OCI-LY7 (cell line): ENCODE measurements around the gene SEMA3D.

Source experiments
- CTCF ChIP-seq: fragments of 200-600 bp; sonication (generic); conservative IDR thresholded peaks from 2 replicates; pipeline ENCODE4 v1.5.1; 2014; ENCODE audit warnings: mild to moderate bottlenecking, antibody characterized with exemption, low read length, moderate library complexity, mixed read lengths
- EZH2phosphoT487 ChIP-seq: fragments of 200-600 bp; sonication (generic); IDR thresholded peaks from 2 replicates; pipeline ENCODE4 v1.6.1; 2018; ENCODE audit warnings: low read depth, borderline replicate concordance, mild to moderate bottlenecking, mixed run types, antibody characterized with exemption, low read length, moderate library complexity, mixed read lengths

- TF ChIP-seq CTCF, result no peak
- no peak for TF ChIP-seq EZH2phosphoT487
These were observed 37.3 kb upstream of the SEMA3D start for GRCh38 chr7:85224171-85224570.
